GM21515 (cell line): ENCODE data around the gene EFCAB3.
"Not testable (repeated sequence)": the region's sequence is repeated elsewhere in the genome, so short reads cannot be mapped to it uniquely, and the experiment has no call there.

Experiments
- ATAC-seq: cut with Tn5 transposase; IDR thresholded peaks from one replicate; pipeline ENCODE4 v1.9.1; 2021; ENCODE audit not compliant: unreplicated experiment

Gene EFCAB3

DNA sequence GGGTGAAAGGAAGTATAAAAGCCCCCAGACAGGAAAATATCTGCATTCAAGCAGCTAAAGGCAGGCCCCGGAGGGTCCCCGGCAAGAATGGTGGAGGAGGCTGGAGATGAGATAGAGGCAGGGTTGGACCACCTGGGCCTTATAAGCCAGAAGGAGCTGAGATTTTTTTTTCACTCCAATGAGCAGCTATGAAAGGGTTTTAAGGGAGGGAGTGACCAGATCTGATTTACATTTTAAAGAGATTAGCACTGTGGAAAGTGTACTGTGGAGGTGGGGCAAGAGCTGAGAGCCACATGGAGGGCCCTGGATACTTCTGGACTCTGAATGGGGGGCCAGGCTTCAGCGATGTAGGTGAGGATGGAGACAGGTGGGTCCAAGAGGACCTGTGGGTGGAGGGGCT is 84.1 kb downstream of the EFCAB3 start:
- ATAC-seq, result not testable (repeated sequence)

DNA sequence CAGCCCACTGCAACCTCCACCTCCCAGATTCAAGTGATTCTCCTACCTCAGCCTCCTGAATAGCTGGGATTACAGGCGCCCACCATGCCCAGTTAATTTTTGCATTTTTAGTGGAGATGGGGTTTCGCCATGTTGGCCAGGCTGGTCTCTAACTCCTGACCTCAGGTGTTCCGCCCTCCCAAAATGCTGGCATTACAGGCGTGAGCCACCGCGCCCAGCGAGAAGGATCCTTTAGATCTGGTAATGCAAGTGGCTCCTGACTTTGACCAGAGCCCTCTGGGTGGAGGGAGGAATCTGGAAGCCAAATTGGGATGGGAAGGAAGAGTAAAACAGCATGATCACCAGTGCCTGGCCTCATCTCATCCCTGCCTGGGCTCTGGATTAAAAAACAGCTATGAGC is 84.9 kb downstream of the EFCAB3 start:
- not testable (repeated sequence) for ATAC-seq
